NCI-H82 treated with DMSO at 0.1 percent for 48 hours (cell line): Measurements from ENCODE around the gene GTF2E1.
"Not testable (repeated sequence)": the region's sequence is repeated elsewhere in the genome, so short reads cannot be mapped to it uniquely, and the experiment has no call there.

Source experiments
- DNase-seq: peaks from one replicate; lab custom pipeline; 2025; ENCODE audit not compliant: unreplicated experiment; lab: John Stamatoyannopoulos, UW

GTF2E1 gene

DNA sequence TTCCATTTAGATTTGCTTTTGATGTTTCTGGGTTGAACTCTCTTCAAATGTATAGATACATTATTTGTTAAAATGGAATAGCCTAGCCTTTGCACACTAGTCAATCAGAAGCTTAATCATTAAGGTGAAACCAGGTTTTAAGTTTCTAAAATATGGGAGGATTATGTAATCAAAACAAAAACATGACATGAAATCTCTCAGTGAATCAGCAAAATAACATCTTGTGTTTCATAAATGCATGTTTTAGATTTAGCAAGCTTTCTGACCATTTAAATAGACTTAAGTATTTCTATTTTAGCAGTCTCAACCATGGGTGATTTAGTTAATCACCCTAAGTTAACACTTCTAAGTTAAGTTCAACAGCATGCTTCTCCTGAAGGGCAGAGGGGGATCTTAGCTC, 11.3 kb downstream of the GTF2E1 start:
- no peak for DNase-seq

DNA sequence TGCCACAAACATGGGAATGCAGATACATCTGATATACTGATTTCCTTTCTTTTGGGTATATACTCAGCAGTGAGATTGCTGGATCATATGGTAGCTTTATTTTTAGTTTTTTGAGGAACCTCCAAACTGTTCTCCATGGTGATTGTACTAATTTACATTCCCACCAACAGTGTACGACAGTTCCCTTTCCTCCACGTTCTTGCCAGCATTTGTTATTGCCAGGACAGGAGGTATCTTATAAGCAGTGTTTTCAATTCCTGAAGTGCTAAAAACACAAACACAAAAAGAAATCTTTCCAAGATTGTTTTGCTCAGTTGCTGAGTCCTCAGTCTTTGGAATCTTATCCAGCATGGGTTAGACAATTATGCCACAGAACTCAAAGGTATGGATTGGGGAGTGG, 13.5 kb downstream of the GTF2E1 start:
- DNase-seq = no peak

DNA sequence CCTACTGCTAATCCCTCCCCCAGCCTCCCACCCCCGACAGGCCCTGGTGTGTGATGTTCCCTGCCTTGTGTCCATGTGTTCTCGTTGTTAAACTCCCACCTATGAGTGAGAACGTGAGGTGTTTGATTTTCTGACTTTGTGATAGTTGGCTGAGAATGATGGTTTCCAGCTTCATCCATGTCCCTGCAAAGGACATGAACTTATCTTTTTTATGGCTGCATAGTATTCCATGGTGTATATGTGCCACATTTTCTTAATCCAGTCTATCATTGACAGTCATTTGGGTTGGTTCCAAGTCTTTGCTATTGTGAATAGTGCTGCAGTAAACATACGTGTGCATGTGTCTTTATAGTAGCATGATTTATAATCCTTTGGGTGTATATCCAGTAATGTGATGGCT, 16.0 kb downstream of the GTF2E1 start:
- DNase-seq = not testable (repeated sequence)

GRCh38 chr3:120762615-120763014, 20.1 kb downstream of the GTF2E1 start:
- DNase-seq = no peak

- DNase-seq = no peak
These were observed 21.1 kb downstream of the GTF2E1 start for GRCh38 chr3:120763601-120764000.

DNA sequence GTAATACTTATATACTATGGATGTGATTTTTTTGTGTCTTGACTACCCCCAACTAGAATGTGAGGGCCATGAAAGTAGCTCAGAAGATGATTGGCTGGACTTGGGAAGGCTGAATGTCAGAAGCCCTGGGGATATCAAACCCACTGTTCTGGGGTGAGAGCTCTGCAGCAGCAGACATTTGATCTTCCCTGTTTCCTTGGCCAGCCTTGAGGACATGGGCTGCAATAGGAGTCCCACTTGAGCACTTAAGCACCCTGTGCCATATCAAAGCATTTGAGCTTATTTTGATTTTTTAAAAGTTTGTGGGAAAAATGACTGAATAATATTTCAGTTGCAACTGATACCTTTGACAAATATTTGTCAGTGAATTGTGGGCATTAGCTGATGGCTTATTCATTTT, 21.7 kb downstream of the GTF2E1 start:
- DNase-seq = no peak

DNA sequence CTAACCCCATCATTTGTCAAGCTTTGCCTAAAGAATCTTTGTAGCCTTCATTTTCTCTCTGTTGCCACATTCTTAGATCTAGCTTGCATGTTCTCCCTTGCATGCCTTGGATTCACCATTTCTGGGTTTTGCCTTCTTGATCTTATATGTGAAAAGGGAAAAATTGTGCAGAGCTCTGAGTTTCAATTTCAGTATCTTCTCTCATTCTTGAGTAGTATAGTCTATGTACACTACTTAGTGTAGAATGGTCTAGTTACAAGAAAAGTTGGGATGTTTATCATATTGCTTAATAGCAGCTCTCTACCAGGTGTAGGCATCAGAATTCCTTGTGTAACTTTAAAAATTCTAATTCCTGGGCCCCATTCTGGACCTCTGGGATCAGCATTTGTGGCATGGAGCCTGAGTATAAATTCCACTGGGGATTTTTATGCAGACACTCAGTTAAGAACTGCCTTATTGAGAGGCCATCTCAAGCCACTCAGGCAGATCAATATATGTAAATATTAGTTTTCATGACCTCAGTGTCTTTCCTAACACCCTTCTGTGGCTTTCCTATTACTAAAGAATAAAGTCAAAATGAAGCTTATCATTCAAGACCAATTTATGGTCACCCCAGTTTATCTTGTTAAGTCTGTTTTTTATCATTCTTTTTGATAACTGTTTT, 23.4 kb downstream of the GTF2E1 start:
- no peak for DNase-seq

- no peak for DNase-seq
These were observed 24.0 kb downstream of the GTF2E1 start for GRCh38 chr3:120766576-120766975.

GRCh38 chr3:120767106-120767505, 24.6 kb downstream of the GTF2E1 start:
- no peak for DNase-seq

GRCh38 chr3:120769436-120769835, 26.9 kb downstream of the GTF2E1 start:
- no peak for DNase-seq

DNA sequence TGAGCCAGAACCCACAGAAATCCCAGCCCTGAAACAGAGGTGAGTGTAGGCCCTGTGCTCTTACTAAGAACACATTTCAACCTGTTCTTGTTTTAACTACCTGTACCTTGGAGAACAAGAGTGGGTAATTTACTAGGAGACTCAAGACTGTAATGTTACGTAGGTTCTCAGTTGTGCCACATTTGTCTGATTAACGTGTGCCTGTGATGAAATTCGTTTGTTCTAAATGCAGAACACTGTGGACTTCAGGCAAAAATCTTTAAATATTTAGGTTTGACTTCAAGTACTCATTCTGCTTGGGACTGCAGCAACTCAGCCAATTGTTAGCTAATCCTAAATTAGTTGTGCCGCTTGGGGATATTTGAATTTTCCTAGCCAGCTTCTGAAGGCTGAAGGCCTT, 28.3 kb downstream of the GTF2E1 start:
- DNase-seq = no peak

DNA sequence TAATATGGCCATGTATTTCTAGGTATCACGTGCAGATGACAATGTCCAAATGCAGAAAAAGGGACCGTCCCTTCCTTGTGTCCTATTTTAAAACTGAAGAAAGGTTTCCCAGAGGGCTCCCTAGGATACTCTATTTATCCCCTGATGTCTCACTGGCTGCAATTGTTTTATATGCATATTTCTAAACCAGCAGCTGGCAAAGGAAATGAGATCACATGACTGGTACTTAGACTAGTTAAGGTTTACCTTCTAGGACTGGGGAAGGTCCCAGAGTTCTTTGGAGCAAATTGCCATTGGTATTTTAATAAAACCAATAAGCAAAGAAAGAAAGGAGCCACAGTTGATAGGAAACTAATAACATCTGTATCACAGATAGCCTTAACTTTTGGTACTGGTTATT, 29.5 kb downstream of the GTF2E1 start:
- no peak for DNase-seq

DNA sequence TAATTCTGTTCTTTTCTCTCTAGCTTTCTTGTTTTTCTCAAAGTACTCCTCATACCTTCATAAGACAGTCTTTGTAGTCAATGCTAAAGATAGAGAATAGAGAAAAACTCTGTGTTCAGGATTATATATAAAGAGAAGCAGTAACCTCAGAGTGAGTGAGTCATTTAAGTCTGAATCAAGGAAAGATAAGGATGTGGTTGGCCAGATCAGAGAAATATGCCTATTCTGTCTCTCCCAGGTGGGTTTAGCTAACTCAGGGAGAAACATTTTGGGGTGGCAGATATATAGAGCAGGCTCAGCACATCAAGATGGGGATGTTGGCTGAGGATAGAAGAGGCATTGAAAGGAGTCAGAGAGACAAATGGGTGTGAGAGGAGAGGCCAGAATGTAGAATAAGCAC, 31.4 kb downstream of the GTF2E1 start:
- no peak for DNase-seq

DNA sequence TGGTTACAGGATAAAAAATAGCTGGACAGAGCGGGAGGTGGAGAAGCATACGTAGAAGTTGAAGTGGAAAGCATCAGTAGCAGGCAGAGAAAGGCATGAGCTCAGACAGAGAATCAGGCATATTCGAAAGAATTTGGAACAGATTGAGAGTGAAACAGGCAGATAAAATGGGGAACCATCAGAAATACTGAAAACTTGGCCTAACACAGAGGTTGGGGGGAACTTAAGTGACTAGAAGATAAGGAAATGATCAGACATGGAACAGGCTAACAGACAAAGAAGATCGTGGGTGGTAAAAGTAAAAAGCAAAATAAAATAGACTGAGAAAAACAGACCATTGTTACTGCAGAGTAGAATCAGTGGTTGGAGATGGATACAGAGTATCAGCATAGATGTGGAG, 32.9 kb downstream of the GTF2E1 start:
- no peak for DNase-seq

- no peak for DNase-seq
These were observed 36.2 kb downstream of the GTF2E1 start for GRCh38 chr3:120778776-120779175.

DNA sequence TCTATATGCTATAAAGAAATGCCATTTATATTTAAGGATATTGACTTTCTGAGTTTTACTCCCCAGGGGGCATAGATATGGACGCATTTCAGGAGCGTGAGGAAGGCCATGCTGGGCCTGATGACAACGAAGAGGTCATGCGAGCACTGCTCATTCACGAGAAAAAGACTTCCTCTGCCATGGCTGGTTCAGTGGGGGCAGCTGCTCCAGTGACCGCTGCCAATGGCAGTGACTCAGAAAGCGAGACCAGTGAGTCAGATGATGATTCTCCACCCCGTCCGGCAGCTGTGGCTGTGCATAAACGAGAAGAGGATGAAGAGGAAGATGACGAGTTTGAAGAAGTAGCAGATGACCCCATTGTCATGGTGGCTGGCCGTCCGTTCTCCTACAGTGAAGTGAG, 38.4 kb downstream of the GTF2E1 start:
- DNase-seq = no peak

- DNase-seq = not testable (repeated sequence)
These were observed 43.3 kb downstream of the GTF2E1 start for GRCh38 chr3:120785832-120786231.

DNA sequence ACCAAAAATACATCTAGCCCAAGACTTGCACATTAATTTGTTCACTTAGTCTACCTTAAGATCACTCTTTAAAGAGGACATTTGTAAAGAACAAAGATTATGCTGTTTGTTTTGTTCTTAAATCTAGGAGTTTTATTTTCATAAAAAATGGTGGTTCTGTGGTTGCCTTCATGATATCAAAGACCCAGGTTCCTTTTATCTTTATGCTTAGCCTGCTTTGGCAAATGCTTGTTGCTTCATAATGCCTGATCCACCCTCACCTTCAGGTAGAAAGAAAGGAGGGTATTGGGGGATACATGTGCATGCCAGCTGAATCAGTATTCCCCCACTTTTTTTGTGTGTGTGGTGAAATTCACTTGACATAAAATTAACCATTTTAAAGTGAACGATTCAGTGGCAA, 48.5 kb downstream of the GTF2E1 start:
- DNase-seq = no peak

GRCh38 chr3:120791913-120792312, 49.4 kb downstream of the GTF2E1 start:
- DNase-seq = no peak

DNA sequence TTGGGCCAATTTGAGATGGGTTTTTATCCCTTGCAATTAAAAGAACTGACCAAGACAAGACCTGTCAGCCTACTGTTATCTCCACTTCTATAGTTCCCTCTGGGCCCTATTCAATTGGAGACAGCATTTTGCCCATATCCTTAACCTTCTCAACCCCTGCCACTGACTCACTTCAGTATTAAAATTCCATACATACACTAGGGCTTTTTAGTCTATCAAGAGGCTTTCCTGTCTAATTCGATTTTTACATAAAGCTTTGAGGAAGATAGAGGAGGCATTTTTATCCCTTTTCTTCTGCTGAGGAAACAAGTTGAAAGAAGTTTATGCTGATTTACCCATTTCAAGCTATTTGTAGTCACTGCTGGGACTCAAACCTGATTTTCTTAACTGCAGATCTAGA, 51.1 kb downstream of the GTF2E1 start:
- DNase-seq = no peak

DNA sequence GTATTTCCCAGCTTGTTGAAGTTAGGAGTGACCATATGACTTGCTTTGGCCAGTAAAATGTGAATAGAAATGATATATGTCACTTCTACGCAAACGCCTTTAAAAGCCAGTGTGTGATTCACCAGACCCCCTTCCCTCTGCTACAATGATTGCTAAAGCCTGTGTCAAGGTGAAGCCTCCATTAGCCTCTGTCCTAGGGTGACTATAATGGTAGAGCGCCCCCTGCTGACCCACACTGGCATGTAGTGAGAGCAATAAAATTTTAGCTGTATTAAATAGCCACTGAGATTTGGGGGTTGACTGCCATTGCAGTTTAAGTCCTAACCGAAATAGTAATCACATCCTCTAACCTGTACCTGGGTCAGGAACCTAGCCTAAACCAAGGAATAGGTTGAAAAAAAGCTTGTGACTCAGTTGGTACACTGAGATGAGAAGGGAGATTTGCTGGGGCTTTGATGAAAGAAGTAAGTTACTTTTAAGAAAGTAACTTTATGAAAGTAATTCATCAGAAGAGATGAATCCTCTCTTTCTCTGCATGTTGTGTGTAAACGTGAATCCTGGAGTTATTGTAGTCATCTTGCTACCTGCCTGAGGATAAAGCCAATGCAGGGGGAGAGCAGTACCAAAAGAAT, 52.6 kb downstream of the GTF2E1 start:
- DNase-seq = peak; percentile 81

- DNase-seq = no peak
These were observed 53.4 kb downstream of the GTF2E1 start for GRCh38 chr3:120795959-120796358.

DNA sequence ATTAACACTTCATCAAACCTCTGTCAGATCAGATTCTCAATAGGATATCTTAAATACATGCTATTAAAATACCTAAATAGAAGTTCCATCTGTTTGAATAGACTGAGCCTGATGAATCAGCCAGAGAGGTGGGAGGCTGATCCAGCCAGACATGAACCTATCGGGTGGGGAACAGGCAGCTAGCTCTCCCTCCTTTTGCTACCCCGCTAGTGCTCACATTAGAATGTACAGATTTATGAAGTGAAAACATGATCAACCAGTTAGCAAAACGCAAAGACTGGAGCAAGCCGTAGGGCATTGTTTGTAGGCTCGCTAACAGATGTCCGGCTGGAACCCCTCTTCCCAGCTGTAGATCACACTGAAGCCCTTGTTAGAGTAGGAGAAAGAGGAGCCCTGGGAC, 54.4 kb downstream of the GTF2E1 start:
- no peak for DNase-seq
